IMR-90 (cell line): ENCODE measurements around the gene CCDC50. TPM values are rescaled to one million over a fixed set of nuclear protein-coding genes. Genes with fewer than 3 reads are reported as not detected.

Experiments used
- ATAC-seq: fragments of 200-7000 bp; cut with Tn5 transposase; 2 replicates; pipeline ENCODE4 v1.9.1; 2020; ENCODE audit warnings: low read depth, mild to moderate bottlenecking, moderate library complexity
- BruUV-seq: library from RNA; stranded (reverse); fragments of 400-500 nt; replicated peaks from 2 replicates; lab custom pipeline; 2021; lab: Mats Ljungman, UMichigan
- CTCF ChIA-PET: fragments of 300-600 bp; formaldehyde crosslinking; extraction: SDS; loops from one replicate; lab custom pipeline; 2021; ENCODE audit warnings: antibody characterized with exemption; lab: Yijun Ruan, JAX
- POLR2A ChIA-PET: fragments of 300-600 bp; sonication (Branson Sonifier 250); formaldehyde crosslinking; loops from one replicate; lab custom pipeline; 2022; ENCODE audit warnings: antibody characterized with exemption; ENCODE audit not compliant: unreplicated experiment; lab: Charles Lee
- DNase-seq: peaks from one replicate; pipeline ENCODE4 v3.0.0; 2013
- H2AFZ ChIP-seq: replicated peaks from 2 replicates; pipeline ENCODE3; 2013; ENCODE audit warnings: low read length, mild to moderate bottlenecking; ENCODE audit not compliant: poor library complexity
- H2AK5ac ChIP-seq: 2 replicates; pipeline ENCODE4 v1.6.1; 2013; ENCODE audit warnings: low read depth, low read length, inconsistent platforms
- H2AK9ac ChIP-seq: replicated peaks from 2 replicates; pipeline ENCODE3; 2013; ENCODE audit warnings: mild to moderate bottlenecking, low read depth, low read length, moderate library complexity; ENCODE audit not compliant: poor library complexity
- H2BK120ac ChIP-seq: 2 replicates; pipeline ENCODE4 v1.6.1; 2013; ENCODE audit warnings: low read depth, low read length, inconsistent platforms
- H2BK15ac ChIP-seq: 3 replicates; pipeline ENCODE4 v1.6.1; 2013; ENCODE audit warnings: low read depth, low read length, inconsistent platforms
- H2BK20ac ChIP-seq: 2 replicates; pipeline ENCODE4 v1.6.1; 2013; ENCODE audit warnings: low read depth, mild to moderate bottlenecking, inconsistent platforms, low read length, moderate library complexity
- H2BK5ac ChIP-seq: 2 replicates; pipeline ENCODE4 v1.6.1; 2013; ENCODE audit warnings: mild to moderate bottlenecking, low read depth, low read length, inconsistent platforms; ENCODE audit not compliant: poor library complexity, severe bottlenecking
- H3K14ac ChIP-seq: replicated peaks from 2 replicates; pipeline ENCODE4 v1.6.1; 2013; ENCODE audit warnings: low read depth, low read length, inconsistent platforms
- H3K18ac ChIP-seq: 2 replicates; pipeline ENCODE4 v1.6.1; 2013; ENCODE audit warnings: low read depth, low read length, control low read depth
- H3K23ac ChIP-seq: 2 replicates; pipeline ENCODE4 v1.6.1; 2013; ENCODE audit warnings: low read depth, low read length, inconsistent platforms
- H3K27ac ChIP-seq: 2 replicates; pipeline ENCODE4 v1.5.1; 2013; ENCODE audit warnings: mild to moderate bottlenecking, control low read depth, low read length; ENCODE audit not compliant: insufficient read depth
- H3K27me3 ChIP-seq: 2 replicates; pipeline ENCODE4 v1.6.1; 2013; ENCODE audit warnings: low read length; ENCODE audit not compliant: control insufficient read depth, insufficient read depth
- H3K36me3 ChIP-seq: 2 replicates; pipeline ENCODE4 v1.6.1; 2013; ENCODE audit warnings: low read length, mixed read lengths; ENCODE audit not compliant: control insufficient read depth, insufficient read depth
- H3K4ac ChIP-seq: 2 replicates; pipeline ENCODE4 v1.6.1; 2013; ENCODE audit warnings: low read depth, low read length, inconsistent platforms
- H3K4me1 ChIP-seq: 2 replicates; pipeline ENCODE4 v1.6.1; 2013; ENCODE audit warnings: low read length, mixed read lengths; ENCODE audit not compliant: control insufficient read depth, insufficient read depth
- H3K4me2 ChIP-seq: 2 replicates; pipeline ENCODE4 v1.6.1; 2013; ENCODE audit warnings: low read depth, mild to moderate bottlenecking, control low read depth, low read length, moderate library complexity
- H3K4me3 ChIP-seq: 2 replicates; pipeline ENCODE4 v1.5.1; 2013; ENCODE audit warnings: low read depth, mild to moderate bottlenecking, control low read depth, low read length, moderate library complexity; ENCODE audit not compliant: insufficient read depth
- H3K56ac ChIP-seq: 2 replicates; pipeline ENCODE4 v1.6.1; 2013; ENCODE audit warnings: low read length, inconsistent platforms; ENCODE audit not compliant: insufficient read depth; ENCODE audit errors: extremely low read depth
- H3K79me1 ChIP-seq, 2 experiments: 2 replicates each; pipeline ENCODE4 v1.6.1; 2013; ENCODE audit warnings: low read length in 2 of 2, inconsistent platforms in 1 of 2, low read depth in 1 of 2
- H3K9ac ChIP-seq: 2 replicates; pipeline ENCODE4 v1.6.1; 2013; ENCODE audit warnings: low read depth, low read length, control low read depth
- H3K9me1 ChIP-seq: 2 replicates; pipeline ENCODE4 v1.6.1; 2013; ENCODE audit warnings: low read length, inconsistent platforms; ENCODE audit not compliant: insufficient read depth
- H3K9me3 ChIP-seq: 2 replicates; pipeline ENCODE4 v1.6.1; 2013; ENCODE audit warnings: low read length; ENCODE audit not compliant: control insufficient read depth, insufficient read depth
- H4K20me1 ChIP-seq: 2 replicates; pipeline ENCODE4 v1.6.1; 2013; ENCODE audit warnings: low read length, inconsistent platforms; ENCODE audit not compliant: insufficient read depth
- H4K5ac ChIP-seq: 2 replicates; pipeline ENCODE4 v1.6.1; 2013; ENCODE audit warnings: mild to moderate bottlenecking, low read depth, low read length, control low read depth
- H4K8ac ChIP-seq, 2 experiments: 2 replicates each; pipeline ENCODE4 v1.6.1; 2013; ENCODE audit warnings: low read depth in 2 of 2, low read length in 2 of 2, control low read depth in 1 of 2, inconsistent platforms in 1 of 2
- H4K91ac ChIP-seq: 2 replicates; pipeline ENCODE4 v1.6.1; 2013; ENCODE audit warnings: low read depth, low read length, inconsistent platforms; ENCODE audit not compliant: insufficient read depth
- CHD1 ChIP-seq: IDR thresholded peaks from 2 replicates; pipeline ENCODE4 v1.6.1; 2012; ENCODE audit warnings: low read depth, low read length, improper control_type of control experiment
- CTCF ChIP-seq: conservative IDR thresholded peaks from 2 replicates; pipeline ENCODE4 v1.5.1; 2012; ENCODE audit warnings: mild to moderate bottlenecking, low read depth, low read length, improper control_type of control experiment
- MAFK ChIP-seq: IDR thresholded peaks from 2 replicates; pipeline ENCODE4 v1.6.1; 2012; ENCODE audit warnings: low read depth, low read length, improper control_type of control experiment
- MAZ ChIP-seq: IDR thresholded peaks from 2 replicates; pipeline ENCODE4 v1.6.1; 2012; ENCODE audit warnings: low read depth, mild to moderate bottlenecking, low read length, improper control_type of control experiment, moderate library complexity, borderline replicate concordance
- NFE2L2 ChIP-seq: fragments of 150-350 bp; IDR thresholded peaks from 2 replicates; pipeline ENCODE4 v1.6.1; 2016; ENCODE audit warnings: low read depth, mild to moderate bottlenecking, low read length
- POLR2A ChIP-seq: IDR thresholded peaks from 2 replicates; pipeline ENCODE4 v1.6.1; 2012; ENCODE audit warnings: mild to moderate bottlenecking, low read depth, low read length
- RAD21 ChIP-seq: IDR thresholded peaks from 2 replicates; pipeline ENCODE4 v1.6.1; 2012; ENCODE audit warnings: low read length, improper control_type of control experiment
- RCOR1 ChIP-seq: IDR thresholded peaks from 2 replicates; pipeline ENCODE4 v1.6.1; 2012; ENCODE audit warnings: mild to moderate bottlenecking, low read length, improper control_type of control experiment; ENCODE audit not compliant: insufficient replicate concordance
- SMC3 ChIP-seq: fragments of 150-350 bp; IDR thresholded peaks from 2 replicates; pipeline ENCODE4 v1.6.1; 2016; ENCODE audit warnings: low read depth, mild to moderate bottlenecking, antibody characterized with exemption, low read length, moderate library complexity
- USF2 ChIP-seq: fragments of 150-350 bp; IDR thresholded peaks from 2 replicates; pipeline ENCODE4 v1.6.1; 2017; ENCODE audit warnings: mild to moderate bottlenecking, antibody characterized with exemption, low read length, low read depth
- WGBS, 2 experiments: methylation state at CpG; one replicate each; pipeline versions ENCODE4 v1.1.5 to v1.1.7; 2013; ENCODE audit warnings: missing lambda C conversion rate in 2 of 2; ENCODE audit not compliant: insufficient read length in 1 of 2; ENCODE audit errors: extremely low coverage in 2 of 2; 5-methylcytosine and 5-hydroxymethylcytosine counted together
- dilution Hi-C: fragments of 300-500 bp; cut with HindIII; formaldehyde crosslinking; loops from one replicate; pipeline ENCODE4 v1.14.3; 2018; ENCODE audit warnings: low sequenced_read_pairs; ENCODE audit not compliant: unreplicated experiment
- in situ Hi-C: fragments of 300-500 bp; cut with MboI; formaldehyde crosslinking; loops from 3 replicates; pipeline ENCODE4 v1.14.3; 2019; ENCODE audit warnings: low sequenced_read_pairs, inconsistent platforms, mixed read lengths
- intact Hi-C: fragments of 100-400 bp; cut with micrococcal nuclease; formaldehyde crosslinking; loops from 2 replicates; pipeline ENCODE4 v1.10.0; 2022
- polyA plus RNA-seq, 3 experiments: library from polyadenylated mRNA; depleted of rRNA; stranded (reverse); fragments of >200 nt; gene quantifications; 2 replicates each; pipeline ENCODE4 v1.2.3, GENCODE V29; 2012; ENCODE audit warnings: low replicate concordance in 1 of 3
- total RNA-seq: library from RNA; depleted of rRNA; stranded (reverse); fragments of >200 nt; gene quantifications from 2 replicates; pipeline ENCODE4 v1.2.3, GENCODE V29; 2012

The CCDC50 gene
- total and polyA plus RNA-seq, 2 of the 4 experiments (the other 2 are of a cell fraction) = 59.0 to 63.1 TPM

- peaks cover 21 to 52% of the 10 kb centered on the region in 2 experiments for H3K79me1 ChIP-seq
- peak; percentile 15; the same call in 1 of the 2 replicates for ATAC-seq
- H3K27me3 ChIP-seq = no peaks in the 10 kb centered on the region
- dilution Hi-C loops (no loop called here), in situ Hi-C loops (no loop called here), intact Hi-C loops (no loop called here)
- peaks cover 3% of the 10 kb centered on the region for H3K36me3 ChIP-seq
- H2BK120ac ChIP-seq = peak overlapping the region; percentile 57; the same call in 1 of the 2 replicates
- peak overlapping the region; percentile 50; the same call in 1 of the 2 replicates for H3K18ac ChIP-seq
- peak overlapping the region; percentile 74; the same call in 1 of the 2 replicates for H3K23ac ChIP-seq
- H3K4me1 ChIP-seq = peaks cover 25% of the 10 kb centered on the region
- H3K9me3 ChIP-seq = no peaks in the 10 kb centered on the region
- POLR2A ChIA-PET = interaction anchor here (0.8 kb wide), 1 partner anchor 24 kb away, joined by 3 read pairs; no protein-coding TSS in a partner anchor
- peak overlapping the region; percentile 35; the same call in 1 of the 2 replicates for H3K27ac ChIP-seq
- CTCF ChIA-PET = no interaction called here
- H3K4ac ChIP-seq = peak overlapping the region; percentile 63
- peak overlapping the region; percentile 76; the same call in 1 of the 2 replicates for H4K5ac ChIP-seq
- no peak overlapping the region for H3K4me3 ChIP-seq
- H2AFZ ChIP-seq = no peak overlapping the region
- no peak overlapping the region for H2BK20ac ChIP-seq
- no peak overlapping the region for H2BK15ac ChIP-seq
- peak overlapping the region; percentile 44 for H2BK5ac ChIP-seq
- WGBS, 2 experiments = 89% methylated on average over 4 of the region's 7 CpGs; no CpG with 5 or more reads in 1 of the 2 experiments
- peak overlapping the region; percentile 33; the same call in 1 of the 2 replicates for H3K9ac ChIP-seq
- H2AK5ac ChIP-seq = peak overlapping the region; percentile 63; the same call in 1 of the 2 replicates
- H3K4me2 ChIP-seq = peak overlapping the region; percentile 59
- H4K91ac ChIP-seq = no peak overlapping the region; the same call in 1 of the 2 replicates
- peak overlapping the region; percentile 30 for H3K14ac ChIP-seq
- peaks cover 21% of the 10 kb centered on the region for H3K9me1 ChIP-seq
- BruUV-seq = no TSS peak
- H4K8ac ChIP-seq = peak overlapping the region in 1 of 2 experiments; percentile 34; a peak in 1 of 4 replicates
- peaks cover 32% of the 10 kb centered on the region; the same call in 1 of the 2 replicates for H4K20me1 ChIP-seq
- no peak overlapping the region for H2AK9ac ChIP-seq
- TF ChIP-seq SMC3 = no peak
- TF ChIP-seq POLR2A = no peak
- no peak for TF ChIP-seq CTCF
- TF ChIP-seq NFE2L2 = no peak
- TF ChIP-seq MAZ = no peak
- TF ChIP-seq USF2 = no peak
- no peak for TF ChIP-seq CHD1
- no peak for TF ChIP-seq RCOR1
- no peak for TF ChIP-seq MAFK
- no peak for TF ChIP-seq RAD21
- no peak for DNase-seq
- peak overlapping the region; percentile 17; the same call in 1 of the 2 replicates for H3K56ac ChIP-seq
These were observed 24.0 kb downstream of the CCDC50 start for GRCh38 chr3:191353022-191353777.
